Measurements from ENCODE around the gene TMCC1.

TMCC1 gene

DNA sequence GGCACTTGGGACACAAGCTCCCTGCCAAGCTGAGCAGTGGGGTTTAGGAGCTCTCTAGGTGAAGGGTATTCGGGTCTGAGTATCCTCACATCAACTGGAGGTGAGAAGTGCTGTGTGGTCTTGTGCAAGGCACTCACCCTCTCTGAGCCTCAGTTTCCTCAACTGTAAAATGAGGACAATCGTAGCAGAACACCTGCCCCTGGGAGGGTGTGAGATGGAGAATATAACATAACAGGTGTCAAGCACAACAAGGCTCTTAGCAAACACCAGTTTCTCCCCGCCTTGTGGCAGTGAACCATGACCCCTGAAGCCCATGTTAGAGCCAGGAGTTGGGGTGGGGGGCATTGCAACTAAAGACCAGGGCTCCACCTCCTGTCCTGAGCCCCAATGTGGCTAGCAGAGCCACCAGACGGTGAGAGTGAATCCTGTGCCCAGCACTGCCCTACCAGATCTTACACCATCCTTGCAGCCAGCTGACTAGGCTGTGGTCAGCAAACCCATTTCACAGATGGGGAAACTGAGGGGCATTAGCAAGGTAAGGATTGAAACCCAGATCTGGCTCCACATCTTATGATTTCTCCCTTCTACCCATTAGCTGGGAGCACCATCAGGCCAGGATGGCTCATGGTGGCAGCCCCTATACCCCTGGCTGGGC lies 284.4 kb downstream of the TMCC1 start:
- DNase-seq (ENCODE audit: low read depth), result no peak

DNA sequence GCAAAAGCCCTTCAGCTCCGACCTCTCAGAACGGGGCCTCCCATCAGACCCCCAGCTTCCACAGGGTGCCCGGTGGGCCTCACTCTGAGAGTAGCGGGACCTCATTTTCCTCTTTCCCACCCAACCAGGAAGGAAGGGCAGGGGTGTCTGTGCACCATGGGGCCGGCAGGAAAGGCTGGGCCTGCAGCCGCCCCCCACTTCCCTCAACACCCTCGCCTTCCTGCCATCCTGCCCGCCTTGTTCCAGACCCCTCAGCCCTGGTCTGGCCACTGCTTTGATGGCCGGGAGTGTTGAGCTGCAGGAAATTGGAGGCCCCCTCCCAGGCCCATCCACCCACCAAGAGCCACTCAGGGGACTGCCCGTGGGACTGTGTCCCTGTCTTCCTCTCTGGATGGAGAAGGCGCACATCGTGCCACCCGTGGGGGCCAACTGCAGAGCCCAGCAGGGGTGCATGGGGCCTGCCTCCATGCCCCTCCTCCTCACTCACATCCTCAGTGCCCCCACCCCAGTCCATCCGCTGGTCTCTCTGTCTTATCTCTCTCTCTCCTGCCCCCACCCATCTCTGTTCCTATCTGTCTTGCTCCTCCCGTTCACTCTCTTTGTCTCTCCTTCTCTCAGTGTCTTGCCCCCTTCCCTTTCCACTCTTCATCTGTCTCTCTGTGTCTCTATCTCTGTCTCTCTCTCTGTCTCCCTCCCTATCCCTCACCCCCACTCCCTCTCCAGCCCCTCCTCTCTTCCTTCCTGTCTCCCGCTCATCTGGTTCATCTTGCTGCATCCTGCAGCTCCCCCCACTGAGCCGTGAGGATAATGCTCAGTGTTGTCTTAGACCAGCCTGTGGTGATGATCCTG lies 285.2 kb downstream of the TMCC1 start:
- peak; percentile 61 for DNase-seq (ENCODE audit: low read depth)

DNA sequence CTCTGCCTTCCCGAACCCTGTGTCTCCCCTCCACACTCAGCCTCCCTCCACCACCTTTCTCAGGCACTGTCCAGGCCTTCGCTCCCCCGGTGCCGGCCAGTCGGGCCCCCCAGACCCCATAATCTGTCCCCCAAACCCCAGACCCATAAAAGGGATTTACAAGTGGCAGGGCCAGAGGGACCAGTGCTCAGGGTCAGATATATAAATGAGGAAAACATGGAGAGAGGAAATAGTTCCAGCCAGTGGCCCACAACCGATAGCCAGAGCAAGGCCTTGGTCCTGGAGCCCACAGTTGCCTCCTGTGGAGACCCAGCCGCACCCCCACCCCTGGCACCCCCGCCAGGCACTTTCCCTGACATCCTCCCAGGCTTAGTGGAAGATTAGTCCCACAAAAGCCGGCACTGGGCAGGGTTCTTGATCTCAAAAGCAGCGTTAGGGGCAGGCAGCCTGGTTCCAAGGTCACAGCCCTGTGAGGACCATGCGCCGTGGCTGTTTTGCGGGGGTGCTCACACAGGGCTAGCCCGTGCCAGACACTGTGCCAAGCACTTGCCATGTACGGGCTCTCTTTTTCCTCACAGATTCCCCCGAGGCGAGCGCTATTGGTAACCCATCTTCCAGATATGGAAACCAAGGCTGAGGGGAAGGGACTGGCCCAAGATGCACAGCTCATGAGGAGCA lies 286.0 kb downstream of the TMCC1 start:
- no peak for DNase-seq (ENCODE audit: low read depth)

DNA sequence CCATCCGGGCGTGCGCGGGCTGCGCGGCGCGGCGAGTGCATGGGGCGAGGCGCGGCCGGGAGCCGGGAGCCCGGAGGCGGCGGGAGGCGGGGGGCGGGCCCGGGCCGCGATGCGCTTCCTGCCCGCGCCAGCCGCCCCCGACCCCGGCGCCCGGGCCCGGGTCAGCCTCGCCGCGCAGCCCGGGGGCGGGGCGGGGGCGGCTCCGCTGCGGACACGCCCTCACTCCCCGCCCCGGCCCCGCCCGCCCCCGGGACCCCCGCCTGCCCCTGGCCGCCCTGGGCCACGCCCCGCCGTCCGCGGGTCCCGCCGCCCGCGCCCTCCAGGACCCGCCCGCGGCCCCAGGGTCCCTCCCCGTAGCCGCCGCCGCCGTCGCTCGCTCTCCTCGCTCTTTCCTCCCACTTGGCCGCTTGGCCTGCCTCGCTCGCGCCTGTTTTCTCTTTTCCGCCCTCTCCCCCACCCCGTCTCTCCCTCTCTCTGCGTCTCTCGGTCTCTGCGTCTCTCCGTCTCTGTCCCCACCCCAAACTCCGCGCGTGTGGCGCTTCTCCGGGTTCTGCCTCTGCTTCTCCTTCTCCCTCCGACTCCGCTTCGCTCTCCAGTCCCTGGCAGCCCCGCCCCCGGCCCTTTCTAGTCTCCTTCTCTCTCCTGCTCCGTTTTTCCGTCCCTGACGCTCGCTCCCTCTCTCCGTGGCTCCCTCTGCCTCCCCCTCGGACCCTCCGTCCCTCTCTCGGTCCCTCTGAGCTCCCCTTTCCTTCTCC lies 286.7 kb downstream of the TMCC1 start, which contains the start of gene PLXND1:
Gene PLXND1 (minus strand): TSS at position 41 of the 755 bp plus-strand sequence. CDS start 37 bp downstream, at position 4.
- peak; percentile 84 for DNase-seq (ENCODE audit: low read depth)

DNA sequence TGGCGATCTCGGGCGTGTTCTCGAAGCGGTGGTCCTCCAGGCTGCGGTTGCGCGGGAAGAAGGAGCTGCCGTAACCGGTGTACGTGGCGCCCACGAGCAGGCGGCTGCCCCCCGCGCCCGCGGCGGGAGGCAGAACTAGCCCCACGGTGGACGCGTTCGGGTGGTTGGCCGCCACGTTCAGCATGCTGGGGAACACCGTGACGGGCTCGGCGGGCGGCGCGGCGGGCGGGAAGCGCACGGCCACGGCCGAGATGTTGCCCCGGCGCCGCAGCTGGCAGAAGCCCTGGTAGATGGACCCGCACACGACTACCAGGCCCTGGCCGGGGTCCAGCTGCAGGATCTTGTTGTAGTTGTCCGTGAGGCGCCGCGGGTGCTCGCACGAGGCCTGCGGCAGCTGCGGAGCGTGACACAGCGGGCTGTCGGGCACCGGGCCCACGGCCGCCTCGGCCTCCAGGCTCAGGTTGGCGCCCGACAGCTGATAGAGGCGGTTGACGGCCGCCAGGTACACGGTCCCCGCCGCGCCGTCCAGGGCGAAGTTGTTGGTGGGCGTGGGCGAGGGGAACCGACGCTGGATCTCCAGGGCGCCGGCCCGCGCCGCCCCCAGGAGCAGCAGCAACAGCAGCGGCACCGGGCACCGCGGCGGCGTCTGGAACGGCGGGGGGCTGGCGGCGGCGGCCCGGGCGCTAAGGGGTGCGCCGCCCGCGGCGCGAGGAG lies 287.4 kb downstream of the TMCC1 start:
- peak; percentile 64 for DNase-seq (ENCODE audit: low read depth)

DNA sequence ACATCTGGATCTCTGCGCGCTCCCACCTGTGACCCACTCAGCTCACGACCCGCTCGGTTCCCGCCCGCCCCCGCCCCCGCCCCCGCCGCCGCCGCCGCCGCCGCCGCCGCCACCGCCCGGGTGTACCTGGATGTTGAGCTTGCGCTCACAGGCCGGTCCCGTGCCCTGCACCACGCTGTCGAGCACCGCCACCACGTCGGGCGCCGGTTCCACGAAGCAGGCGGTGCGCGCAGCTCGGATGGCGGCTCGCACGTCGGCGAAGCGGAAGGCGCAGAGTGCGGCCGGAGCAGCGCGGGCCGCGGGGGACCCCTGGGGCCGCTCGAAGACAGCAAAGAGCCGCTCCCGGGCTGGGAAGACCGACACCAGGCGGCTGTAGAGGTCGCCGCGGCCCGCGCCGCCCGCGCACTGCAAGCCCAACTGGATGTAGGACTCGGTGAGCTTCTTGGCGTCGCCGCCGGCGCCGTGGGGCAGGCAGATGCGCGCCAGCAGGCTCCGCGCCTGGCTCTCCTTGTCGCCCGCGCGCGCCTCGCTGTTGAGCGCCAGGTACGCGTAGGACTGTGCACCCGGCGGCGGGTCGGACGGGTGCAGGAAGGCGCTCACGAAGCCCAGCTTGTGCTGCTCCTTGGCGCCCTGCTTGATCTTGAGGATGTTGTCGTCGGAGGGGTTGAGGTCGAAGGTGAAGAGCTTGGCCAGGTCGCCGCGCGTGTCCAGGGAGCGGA lies 288.1 kb downstream of the TMCC1 start:
- peak; percentile 35 for DNase-seq (ENCODE audit: low read depth)

DNA sequence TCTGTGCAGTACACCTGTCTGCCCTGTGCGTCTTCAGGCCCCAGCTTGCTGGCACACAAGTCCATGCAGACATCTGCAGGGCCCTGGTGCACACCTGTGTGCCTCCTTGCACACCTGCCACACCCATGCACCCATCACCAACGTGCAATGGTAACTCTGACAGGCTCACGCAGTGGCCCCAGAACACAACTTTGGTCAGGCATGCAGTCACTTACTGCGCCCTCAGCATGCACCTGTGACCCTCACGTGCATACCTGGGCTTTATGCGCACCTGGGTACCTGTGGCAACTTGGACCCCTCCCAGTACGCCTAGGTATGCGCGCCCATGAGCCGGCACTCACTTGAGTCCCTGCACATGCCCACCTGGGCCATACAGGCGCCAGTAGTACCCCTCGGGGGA lies 288.7 kb downstream of the TMCC1 start:
- no peak for DNase-seq (ENCODE audit: low read depth)

DNA sequence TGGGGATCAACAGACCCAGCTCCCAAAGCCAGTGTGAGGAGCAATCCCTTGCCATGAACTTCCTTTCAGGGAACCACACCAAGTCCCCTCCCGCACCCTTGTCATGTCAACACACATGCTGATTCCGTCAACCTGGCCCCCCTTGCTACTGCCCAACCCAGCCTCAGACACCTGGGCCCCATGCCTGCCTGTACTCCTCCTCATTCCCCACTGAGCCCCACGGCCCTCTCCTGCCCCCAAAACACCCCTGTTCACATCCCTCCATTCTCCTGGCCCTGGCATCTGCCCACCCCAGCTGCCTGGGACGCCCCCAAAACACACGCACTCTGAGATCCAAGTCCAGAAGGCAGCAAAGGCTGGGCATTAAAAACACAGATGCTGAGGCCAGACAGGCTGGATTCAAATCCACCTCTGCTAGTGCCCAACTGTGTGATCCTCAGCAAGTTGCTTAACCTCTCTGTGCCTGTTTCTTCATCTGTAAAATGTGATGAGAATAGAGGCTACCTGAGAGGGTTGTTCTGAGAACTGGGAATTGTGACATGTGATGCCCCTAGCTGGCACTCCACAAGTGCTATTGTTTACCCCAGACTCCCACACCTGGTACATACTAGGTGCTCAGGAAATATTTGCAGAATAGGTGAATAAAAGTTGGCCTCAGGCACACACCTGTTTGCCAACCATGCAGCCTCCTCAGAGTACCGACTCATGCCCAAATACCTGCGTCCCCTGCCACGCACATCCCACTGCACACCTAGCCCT lies 289.3 kb downstream of the TMCC1 start:
- no peak for DNase-seq (ENCODE audit: low read depth)

DNA sequence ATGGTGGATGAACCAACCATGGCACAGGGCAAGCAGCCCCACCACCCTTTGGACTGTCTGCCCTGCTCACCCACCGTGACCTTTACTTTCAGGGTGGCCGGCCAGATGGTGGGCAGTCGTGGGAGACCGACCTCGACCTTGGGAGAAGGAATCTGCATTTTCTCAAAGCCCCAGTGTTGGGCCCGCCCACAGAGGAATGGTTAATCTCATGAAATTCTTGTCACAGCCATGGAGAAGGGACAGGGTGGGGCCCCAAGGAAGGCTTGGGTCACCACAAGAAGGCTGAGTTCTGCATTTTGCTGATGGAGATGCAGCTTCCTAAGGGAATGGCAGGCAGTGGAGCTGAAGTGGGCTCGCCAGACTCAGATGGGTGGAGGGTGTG lies 290.0 kb downstream of the TMCC1 start:
- DNase-seq (ENCODE audit: low read depth), result no peak

DNA sequence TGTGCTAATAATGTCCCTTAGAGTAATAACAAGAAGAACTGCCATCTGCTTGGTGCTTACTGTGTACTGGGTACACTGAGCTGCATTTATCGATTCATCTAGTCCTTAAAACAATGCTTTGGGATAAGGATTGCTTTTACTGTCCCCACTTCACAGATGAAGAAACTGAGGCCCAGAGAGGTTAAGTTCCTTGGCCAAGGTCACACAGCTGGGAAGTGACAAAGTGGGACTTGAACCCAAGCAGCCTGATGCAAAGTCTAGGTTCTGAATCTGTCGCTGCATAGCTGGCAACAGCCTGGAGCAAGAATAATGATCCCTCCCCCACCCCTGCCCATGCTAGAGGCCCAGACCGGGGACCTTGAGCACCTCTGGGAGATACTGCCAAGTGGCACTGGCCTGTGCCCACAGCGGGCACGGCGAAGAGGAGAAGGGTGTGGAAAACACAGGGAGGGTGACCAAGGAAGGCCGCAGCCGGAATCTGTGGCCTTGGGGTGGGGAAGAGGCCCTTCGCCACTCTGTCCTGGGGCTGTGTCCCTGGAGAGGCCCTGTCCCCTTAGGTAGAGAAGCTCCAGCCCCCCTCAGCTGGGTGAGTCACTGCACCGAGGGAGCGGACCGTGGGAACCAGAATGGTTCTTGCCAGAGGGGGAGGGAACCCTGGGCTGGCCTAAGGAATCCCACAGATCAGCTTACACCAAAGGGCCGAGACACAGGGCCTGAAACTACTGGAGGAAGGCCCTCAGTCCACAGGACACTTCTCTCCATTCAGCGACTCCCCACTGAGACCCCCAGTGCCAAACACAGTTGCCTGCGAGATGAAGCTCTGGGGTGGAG lies 290.6 kb downstream of the TMCC1 start:
- peak; percentile 90 for DNase-seq (ENCODE audit: low read depth)

DNA sequence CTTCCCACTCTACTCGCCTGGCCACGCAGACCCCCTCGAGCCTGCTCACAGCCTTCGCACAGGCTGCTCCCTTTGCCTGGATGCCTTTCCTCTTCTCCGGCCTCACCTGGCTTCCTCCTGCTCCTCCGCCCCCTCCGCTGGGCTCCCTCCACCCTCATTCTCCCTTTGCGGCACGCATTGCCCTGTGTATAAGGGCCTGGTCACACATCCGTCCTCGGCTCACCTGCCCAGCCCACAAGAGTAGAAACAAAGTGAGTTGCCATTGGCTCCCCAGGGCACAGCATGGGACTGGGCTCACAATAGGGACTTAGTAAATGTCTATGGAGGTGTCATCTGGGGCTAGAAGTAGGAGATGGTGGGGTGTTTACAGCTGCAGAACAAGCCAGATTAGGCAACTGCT lies 291.2 kb downstream of the TMCC1 start:
- no peak for DNase-seq (ENCODE audit: low read depth)

DNA sequence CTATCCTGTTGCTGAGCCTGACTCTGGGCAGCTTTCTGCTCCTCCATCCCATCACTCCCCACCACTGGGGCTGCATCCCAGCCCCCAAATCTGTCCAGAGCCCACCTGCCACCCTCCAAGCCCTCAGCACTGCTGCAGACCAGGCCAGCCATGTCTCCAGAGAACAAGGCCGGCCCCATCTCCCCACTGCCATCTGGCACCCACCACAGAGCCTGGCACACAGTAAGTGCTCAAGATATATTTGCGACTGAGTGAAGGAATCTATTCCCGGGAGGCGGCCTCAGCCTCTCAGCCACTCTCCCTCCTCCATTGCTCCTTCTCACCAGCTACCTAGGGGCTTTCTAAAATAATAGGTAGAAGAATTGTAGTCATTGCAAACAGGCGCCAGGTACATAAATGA lies 291.8 kb downstream of the TMCC1 start:
- DNase-seq (ENCODE audit: low read depth), result no peak

DNA sequence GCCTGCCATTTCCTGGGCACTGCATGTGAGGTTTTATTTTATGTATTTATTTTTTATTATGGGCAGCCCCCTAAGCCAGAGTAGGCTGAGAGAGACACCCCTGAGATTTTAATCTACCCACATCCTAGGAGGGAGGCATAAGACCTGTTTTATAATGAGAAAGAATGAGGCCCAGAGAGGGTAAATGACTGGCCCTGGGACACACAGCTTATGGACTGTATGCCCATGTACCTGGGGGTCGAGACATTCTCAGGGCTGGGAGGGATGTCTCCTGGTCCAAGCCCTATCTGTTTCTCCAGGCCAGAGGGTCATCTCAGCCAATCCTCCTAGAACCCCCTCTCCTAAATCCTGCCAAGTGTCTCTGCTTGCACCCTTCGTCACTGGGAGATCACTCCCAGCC lies 293.2 kb downstream of the TMCC1 start:
- DNase-seq (ENCODE audit: low read depth), result no peak

DNA sequence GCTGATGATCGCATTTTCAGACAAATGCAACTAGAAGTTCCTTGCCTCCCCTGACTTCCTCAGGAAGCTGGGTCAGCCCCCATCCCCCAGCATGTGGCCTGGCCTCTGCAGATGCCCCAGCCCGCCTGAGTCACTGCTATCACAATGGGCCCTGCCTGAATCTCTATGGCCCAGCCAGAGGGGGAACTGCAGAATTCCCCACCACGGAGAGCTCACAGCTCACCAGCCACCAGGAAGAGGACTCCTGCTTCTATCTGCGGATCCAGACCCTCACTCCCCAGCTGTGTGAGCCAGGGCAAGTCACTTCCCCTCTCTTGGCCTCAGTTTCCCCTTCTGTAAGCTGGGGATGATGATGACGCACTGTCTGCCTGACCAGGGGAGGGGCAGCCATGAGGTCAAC lies 293.9 kb downstream of the TMCC1 start:
- peak; percentile 37 for DNase-seq (ENCODE audit: low read depth)

DNA sequence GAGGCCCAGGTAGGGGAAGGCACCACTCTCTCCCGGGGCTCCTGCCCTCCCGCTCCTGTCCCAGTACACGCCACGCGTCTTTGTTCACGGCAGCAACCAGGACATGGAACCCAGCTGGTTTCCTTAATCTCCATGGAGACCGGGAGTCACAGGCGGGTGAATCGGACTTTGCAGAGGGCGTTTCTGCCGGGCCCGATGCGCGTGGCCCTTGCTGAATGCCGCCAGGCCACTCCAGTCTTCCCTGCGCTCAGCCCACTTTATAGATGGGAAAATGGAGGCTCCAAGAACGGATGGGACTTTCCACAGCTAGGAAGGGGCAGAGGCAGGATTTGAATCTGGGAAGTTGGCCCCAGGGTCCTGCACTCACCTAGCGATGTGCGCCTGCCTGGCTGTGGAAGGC lies 294.4 kb downstream of the TMCC1 start:
- no peak for DNase-seq (ENCODE audit: low read depth)

DNA sequence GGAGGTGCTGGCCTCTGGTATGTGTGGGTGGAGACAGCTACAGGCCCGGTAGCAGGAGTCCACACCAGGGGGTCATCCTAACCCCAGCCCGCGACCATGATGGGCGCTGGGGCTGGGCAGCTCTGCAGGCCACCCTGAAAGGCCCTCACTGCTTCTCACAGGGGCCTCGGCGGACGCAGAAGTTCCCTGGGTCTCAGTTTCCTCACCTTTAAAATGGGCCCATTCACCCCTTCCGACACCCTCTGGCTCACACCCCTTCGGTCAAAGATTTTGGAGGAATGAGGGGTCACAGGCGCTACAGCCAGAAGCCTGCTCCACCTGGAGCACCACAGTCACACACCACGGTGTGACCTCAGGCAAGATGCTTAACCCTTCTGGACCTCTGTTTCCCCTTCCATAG lies 295.0 kb downstream of the TMCC1 start:
- DNase-seq (ENCODE audit: low read depth), result no peak

DNA sequence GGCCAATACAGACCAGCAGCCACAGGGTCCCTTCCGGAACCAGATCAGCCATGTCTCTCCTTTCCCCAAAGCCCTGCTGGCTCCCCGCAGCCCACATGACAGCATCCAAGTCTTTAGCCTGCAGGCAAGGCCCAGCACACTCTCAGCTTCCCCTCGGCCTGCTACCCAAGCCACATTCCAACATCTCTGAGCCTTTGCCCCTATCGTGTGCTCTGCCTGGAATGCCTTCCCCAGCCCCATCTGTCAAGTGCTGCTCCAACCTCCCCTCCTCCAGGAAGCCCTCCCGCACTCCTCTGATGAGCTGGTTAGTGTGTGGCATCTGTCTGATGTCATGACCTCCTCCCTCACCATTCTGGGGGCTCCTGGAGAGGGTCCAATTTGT lies 295.5 kb downstream of the TMCC1 start:
- DNase-seq (ENCODE audit: low read depth), result peak; percentile 41

Measured in fibroblast of gingiva (primary cell).